Endothelial cell of umbilical vein (primary cell): Measurements from ENCODE around the gene ZBTB20. TPM values are rescaled to one million over a fixed set of nuclear protein-coding genes. Genes with fewer than 3 reads are reported as not detected.

ENCODE experiments used
- BruUV-seq: library from RNA; stranded (reverse); fragments of 400-500 nt; replicated peaks from 2 replicates; lab custom pipeline; 2021; lab: Mats Ljungman, UMichigan
- CTCF ChIA-PET: fragments of 300-600, 350-600 bp; sonication (Branson Sonifier 250); formaldehyde crosslinking; loops from one replicate; lab custom pipeline; 2021; ENCODE audit warnings: antibody characterized with exemption, inconsistent platforms; lab: Charles Lee
- POLR2A ChIA-PET: fragments of 300-600, 350-600 bp; sonication (Branson Sonifier 250); formaldehyde crosslinking; loops from one replicate; lab custom pipeline; 2021; ENCODE audit warnings: antibody characterized with exemption, inconsistent platforms; lab: Charles Lee
- DNase-seq: peaks from one replicate; pipeline ENCODE4 v3.0.0-alpha.2; 2011; ENCODE audit warnings: low read depth, low spot score
- FAIRE-seq: peaks from 2 replicates; lab custom pipeline; 2011; peaks lifted over from hg19 to GRCh38; lab: Jason Lieb, UNC
- H2AFZ ChIP-seq: 2 replicates; pipeline ENCODE4 v1.6.0; 2012; ENCODE audit warnings: low read depth, low read length, control low read depth, inconsistent platforms
- H3K27ac ChIP-seq: 2 replicates; pipeline ENCODE4 v1.5.1; 2011; ENCODE audit warnings: low read depth, mild to moderate bottlenecking, control low read depth, low read length, moderate library complexity; ENCODE audit not compliant: insufficient read depth
- H3K27me3 ChIP-seq, 2 experiments: 2 replicates each; pipeline versions ENCODE4 v1.6.0 to v1.6.1; 2011; ENCODE audit warnings: low read length in 2 of 2, mixed read lengths in 1 of 2; ENCODE audit not compliant: control insufficient read depth in 2 of 2, insufficient read depth in 2 of 2
- H3K36me3 ChIP-seq, 2 experiments: 2 replicates in 1 of 2; 3 replicates in 1 of 2; pipeline ENCODE4 v1.5.1; 2011; ENCODE audit warnings: low read length in 2 of 2, mild to moderate bottlenecking in 1 of 2, moderate library complexity in 1 of 2; ENCODE audit not compliant: control insufficient read depth in 2 of 2, insufficient read depth in 2 of 2; ENCODE audit errors: extremely low read depth in 1 of 2
- H3K4me1 ChIP-seq: 3 replicates; pipeline ENCODE4 v1.5.1; 2011; ENCODE audit warnings: mild to moderate bottlenecking, low read length; ENCODE audit not compliant: control insufficient read depth, insufficient read depth; ENCODE audit errors: extremely low read depth
- H3K4me2 ChIP-seq: 2 replicates; pipeline ENCODE4 v1.6.1; 2011; ENCODE audit warnings: low read length, control low read depth, mixed read lengths; ENCODE audit not compliant: insufficient read depth
- H3K4me3 ChIP-seq, 3 experiments: fragments of 200-600 bp in 1 of 3; sonication (generic), shearing (Covaris generic) in 1 of 3; replicated peaks in 1 of 3; 2 replicates each; pipeline ENCODE4 v1.5.1; 2011 to 2016; ENCODE audit warnings: control low read depth in 3 of 3, low read length in 3 of 3, mild to moderate bottlenecking in 2 of 3, inconsistent platforms in 1 of 3, low read depth in 1 of 3, moderate library complexity in 1 of 3; ENCODE audit not compliant: insufficient read depth in 1 of 3
- H3K79me2 ChIP-seq: 2 replicates; pipeline ENCODE4 v1.6.0; 2012; ENCODE audit warnings: low read length, inconsistent platforms; ENCODE audit not compliant: control insufficient read depth, insufficient read depth
- H3K9ac ChIP-seq: replicated peaks from 2 replicates; pipeline ENCODE3; 2011; ENCODE audit warnings: low read length, control low read depth; ENCODE audit not compliant: insufficient read depth; ENCODE audit errors: extremely low read depth
- H3K9me1 ChIP-seq: replicated peaks from 3 replicates; pipeline ENCODE4 v1.6.0; 2011; ENCODE audit warnings: mild to moderate bottlenecking, low read length; ENCODE audit not compliant: control insufficient read depth, insufficient read depth; ENCODE audit errors: extremely low read depth
- H3K9me3 ChIP-seq: replicated peaks from 2 replicates; pipeline ENCODE4 v1.5.1; 2012; ENCODE audit warnings: low read length, inconsistent platforms; ENCODE audit not compliant: control insufficient read depth, insufficient read depth
- H4K20me1 ChIP-seq: replicated peaks from 2 replicates; pipeline ENCODE3; 2011; ENCODE audit warnings: mild to moderate bottlenecking, low read length; ENCODE audit not compliant: control insufficient read depth, insufficient read depth; ENCODE audit errors: extremely low read depth
- CTCF ChIP-seq, 2 donors: IDR thresholded peaks; 1 replicate in 1 of 2; 2 replicates in 1 of 2; pipeline ENCODE4 v1.5.1; 2011; ENCODE audit warnings: low read length in 2 of 2, mild to moderate bottlenecking in 2 of 2, moderate library complexity in 2 of 2, control low read depth in 1 of 2, inconsistent platforms in 1 of 2, low read depth in 1 of 2; ENCODE audit not compliant: insufficient read depth in 1 of 2; ENCODE audit errors: extremely low read depth in 1 of 2
- EZH2 ChIP-seq: IDR thresholded peaks from 2 replicates; pipeline ENCODE4 v1.6.1; 2012; ENCODE audit warnings: borderline replicate concordance, low read depth, mild to moderate bottlenecking, moderate library complexity, low read length, inconsistent platforms; ENCODE audit not compliant: severe bottlenecking
- FOS ChIP-seq: IDR thresholded peaks from 2 replicates; pipeline ENCODE4 v1.6.1; 2011; ENCODE audit warnings: mild to moderate bottlenecking, low read length, moderate library complexity, borderline replicate concordance; ENCODE audit not compliant: insufficient read depth
- GATA2 ChIP-seq: IDR thresholded peaks from 2 replicates; pipeline ENCODE4 v1.7.0; 2011; ENCODE audit warnings: low read depth, mild to moderate bottlenecking, moderate library complexity, mixed read lengths, low read length; ENCODE audit not compliant: insufficient read length, insufficient read depth
- JUN ChIP-seq: IDR thresholded peaks from 2 replicates; pipeline ENCODE4 v1.6.1; 2011; ENCODE audit warnings: borderline replicate concordance, low read depth; ENCODE audit not compliant: insufficient read length, insufficient read depth
- MAX ChIP-seq: IDR thresholded peaks from 2 replicates; pipeline ENCODE4 v1.6.1; 2011; ENCODE audit not compliant: insufficient read depth, insufficient read length
- MYC ChIP-seq: IDR thresholded peaks from one replicate; pipeline ENCODE4 v1.6.1; 2011; ENCODE audit warnings: mild to moderate bottlenecking, low read depth, low read length
- POLR2A ChIP-seq: IDR thresholded peaks from 2 replicates; pipeline ENCODE4 v1.6.1; 2012; ENCODE audit warnings: low read depth, mild to moderate bottlenecking, control low read depth, low read length
- POLR2AphosphoS5 ChIP-seq: IDR thresholded peaks from 2 replicates; pipeline ENCODE4 v1.6.1; 2012; ENCODE audit warnings: low read depth, mild to moderate bottlenecking, control low read depth, low read length, moderate library complexity; ENCODE audit not compliant: insufficient read depth
- dilution Hi-C: fragments of 300-500 bp; cut with MboI; formaldehyde crosslinking; loops from one replicate; pipeline ENCODE4 v1.15.0; 2019; ENCODE audit warnings: low sequenced_read_pairs; ENCODE audit not compliant: extremely low pct_ligation_motif_present
- intact Hi-C: fragments of 100-400 bp; cut with micrococcal nuclease; formaldehyde crosslinking; loops from one replicate; pipeline ENCODE4 v1.10.0; 2022
- polyA plus RNA-seq, 4 experiments: library from polyadenylated mRNA; depleted of rRNA in 3 of 4; stranded (reverse) in 3 of 4; unstranded in 1 of 4; fragments of >200 nt; gene quantifications; 2 replicates each; pipeline versions ENCODE4 v1.2.1 to v1.2.3, GENCODE V29; 2011 to 2012; ENCODE audit warnings: missing spikeins in 1 of 4
- total RNA-seq: library from RNA; stranded (reverse); gene quantifications from 2 replicates; pipeline ENCODE4 v1.2.3, GENCODE V29; 2021

The ZBTB20 gene
- total and polyA plus RNA-seq, 2 donors (not counting 3 experiments of a cell fraction or from before 2014, with no cell fraction given): 2.1 to 20.5 TPM

- CTCF ChIA-PET: no interaction called here
These were observed 386.4 kb downstream of the ZBTB20 start for GRCh38 chr3:114760679-114761078.

More at GRCh38 chr3:114760679-114761078, 386.4 kb downstream of the ZBTB20 start:
- DNase-seq: no peak
- Histone ChIP-seq H3K79me2 (no peaks in the 10 kb centered on the region), H3K9me3 (no peaks in the 10 kb centered on the region), H3K27me3 (no peaks in the 10 kb centered on the region), H3K9ac (no peak overlapping the region), H3K4me2 (no peak overlapping the region), H3K9me1 (no peaks in the 10 kb centered on the region), H3K4me1 (no peaks in the 10 kb centered on the region), H4K20me1 (no peaks in the 10 kb centered on the region), H3K36me3 (no peaks in the 10 kb centered on the region), H3K27ac (no peak overlapping the region), H2AFZ (no peak overlapping the region), H3K4me3 (no peak overlapping the region)
- FAIRE-seq: no peak
- POLR2A ChIA-PET: no interaction called here
- dilution Hi-C loops: no loop called here
- intact Hi-C loops: no loop called here
- TF ChIP-seq MYC (no peak), MAX (no peak), FOS (no peak), CTCF (IDR thresholded peaks at IDR 0.05; ENCODE audit: extremely low read depth in 1 of 2, insufficient read depth in 1 of 2, low read depth in 1 of 2, low read length in 2 of 2) (no peak), GATA2 (no peak), POLR2AphosphoS5 (no peak), POLR2A (no peak), EZH2 (no peak), JUN (no peak)
- BruUV-seq: no TSS peak
